Neural cell (in vitro differentiated cells): ENCODE results near the gene AP1M1. TPM values are rescaled to one million over a fixed set of nuclear protein-coding genes. Genes with fewer than 3 reads are reported as not detected.

Experiments
- H2AFZ ChIP-seq: fragments of 200-600, 300-800 bp; sonication (generic), shearing (Covaris generic); 2 replicates; pipeline ENCODE4 v1.6.0; 2014; ENCODE audit warnings: low read depth, mild to moderate bottlenecking, antibody characterized with exemption, low read length, moderate library complexity
- H3F3A ChIP-seq: fragments of 200-600 bp; shearing (Covaris generic); 2 replicates; pipeline ENCODE4 v1.6.1; 2016; ENCODE audit warnings: mild to moderate bottlenecking, moderate library complexity, mixed read lengths, antibody characterized with exemption, low read length; ENCODE audit not compliant: insufficient read depth, poor library complexity, severe bottlenecking
- H3K27ac ChIP-seq: fragments of 200-600, 300-800 bp; sonication (generic), shearing (Covaris generic); 2 replicates; pipeline ENCODE4 v1.5.1; 2014; ENCODE audit warnings: mild to moderate bottlenecking, low read length, moderate library complexity
- H3K27me3 ChIP-seq: fragments of 300-800, 200-600 bp; sonication (generic), shearing (Covaris generic); 2 replicates; pipeline ENCODE4 v1.6.0; 2014; ENCODE audit warnings: mild to moderate bottlenecking, low read depth, low read length, moderate library complexity; ENCODE audit not compliant: insufficient read depth
- H3K36me3 ChIP-seq: fragments of 300-800, 200-600 bp; sonication (generic), shearing (Covaris generic); 2 replicates; pipeline ENCODE4 v1.5.1; 2014; ENCODE audit warnings: mild to moderate bottlenecking, antibody characterized with exemption, low read length, moderate library complexity; ENCODE audit not compliant: insufficient read depth
- H3K4me2 ChIP-seq: fragments of 300-800, 200-600 bp; sonication (generic), shearing (Covaris generic); 2 replicates; pipeline ENCODE4 v1.6.0; 2014; ENCODE audit warnings: mild to moderate bottlenecking, low read length
- H3K4me3 ChIP-seq: fragments of 300-800, 200-600 bp; sonication (generic), shearing (Covaris generic); 2 replicates; pipeline ENCODE4 v1.5.1; 2014; ENCODE audit warnings: mild to moderate bottlenecking, low read length, moderate library complexity
- H3K79me2 ChIP-seq: fragments of 200-600 bp; shearing (Covaris generic); replicated peaks from 2 replicates; pipeline ENCODE4 v1.6.0; 2014; ENCODE audit warnings: mild to moderate bottlenecking, low read length, moderate library complexity; ENCODE audit not compliant: insufficient read depth
- H3K9ac ChIP-seq: fragments of 300-800, 200-600 bp; sonication (generic), shearing (Covaris generic); 2 replicates; pipeline ENCODE4 v1.6.1; 2016; ENCODE audit warnings: mild to moderate bottlenecking, low read length, mixed read lengths
- H3K9me2 ChIP-seq: fragments of 200-600 bp; shearing (Covaris generic); 2 replicates; pipeline ENCODE4 v1.6.1; 2016; ENCODE audit warnings: mild to moderate bottlenecking, low read length, mixed read lengths; ENCODE audit not compliant: insufficient read depth
- H3K9me3 ChIP-seq: fragments of 200-600, 300-800 bp; sonication (generic), shearing (Covaris generic); 2 replicates; pipeline ENCODE4 v1.6.1; 2016; ENCODE audit warnings: mild to moderate bottlenecking, mixed run types, low read length, moderate library complexity, mixed read lengths
- H4K20me1 ChIP-seq: fragments of 200-600 bp; shearing (Covaris generic); 2 replicates; pipeline ENCODE4 v1.6.1; 2016; ENCODE audit warnings: mild to moderate bottlenecking, mixed run types; ENCODE audit not compliant: insufficient read depth
- EP300 ChIP-seq: fragments of 450-650 bp; conservative IDR thresholded peaks from 2 replicates; pipeline ENCODE4 v1.6.1; 2014; ENCODE audit warnings: antibody characterized with exemption, mild to moderate bottlenecking, moderate library complexity; ENCODE audit not compliant: poor library complexity, severe bottlenecking
- EZH2 ChIP-seq: fragments of 200-600, 300-800 bp; shearing (Covaris generic), sonication (generic); IDR thresholded peaks from 2 replicates; pipeline ENCODE4 v1.6.1; 2014; ENCODE audit warnings: antibody characterized with exemption, low read length, borderline replicate concordance, mild to moderate bottlenecking; ENCODE audit not compliant: insufficient read depth, poor library complexity, severe bottlenecking
- MXI1 ChIP-seq: fragments of 450-650 bp; conservative IDR thresholded peaks from 2 replicates; pipeline ENCODE4 v1.6.1; 2014; ENCODE audit warnings: antibody characterized with exemption, mild to moderate bottlenecking; ENCODE audit not compliant: poor library complexity, severe bottlenecking
- POLR2AphosphoS5 ChIP-seq: IDR thresholded peaks from 2 replicates; pipeline ENCODE4 v1.6.1; 2012
- RAD21 ChIP-seq: fragments of 450-650 bp; conservative IDR thresholded peaks from 2 replicates; pipeline ENCODE4 v1.6.1; 2014; ENCODE audit warnings: antibody characterized with exemption, mild to moderate bottlenecking, moderate library complexity
- SMC3 ChIP-seq: fragments of 450-650 bp; conservative IDR thresholded peaks from 2 replicates; pipeline ENCODE4 v1.6.1; 2014; ENCODE audit warnings: antibody characterized with exemption, mild to moderate bottlenecking, moderate library complexity; ENCODE audit not compliant: poor library complexity
- TAF1 ChIP-seq: IDR thresholded peaks from 2 replicates; pipeline ENCODE4 v1.6.1; 2012; ENCODE audit warnings: low read depth
- polyA plus RNA-seq: library from polyadenylated mRNA; depleted of rRNA; stranded (reverse); fragments of >200 nt; gene quantifications from 2 replicates; pipeline ENCODE4 v1.2.3, GENCODE V29; 2014
- TF ChIP-seq, protein P1 (sequence below): fragments of 450-650 bp; IDR thresholded peaks from 2 replicates; pipeline ENCODE4 v1.5.1; 2014; ENCODE audit warnings: antibody characterized with exemption, mild to moderate bottlenecking, moderate library complexity; ENCODE audit not compliant: poor library complexity, severe bottlenecking
- TF ChIP-seq, protein P2 (sequence below): IDR thresholded peaks from 2 replicates; pipeline ENCODE4 v1.6.1; 2012; ENCODE audit warnings: borderline replicate concordance

AP1M1 gene
- polyA plus RNA-seq, 1 donor from 2014 or later: 81.4 TPM

DNA sequence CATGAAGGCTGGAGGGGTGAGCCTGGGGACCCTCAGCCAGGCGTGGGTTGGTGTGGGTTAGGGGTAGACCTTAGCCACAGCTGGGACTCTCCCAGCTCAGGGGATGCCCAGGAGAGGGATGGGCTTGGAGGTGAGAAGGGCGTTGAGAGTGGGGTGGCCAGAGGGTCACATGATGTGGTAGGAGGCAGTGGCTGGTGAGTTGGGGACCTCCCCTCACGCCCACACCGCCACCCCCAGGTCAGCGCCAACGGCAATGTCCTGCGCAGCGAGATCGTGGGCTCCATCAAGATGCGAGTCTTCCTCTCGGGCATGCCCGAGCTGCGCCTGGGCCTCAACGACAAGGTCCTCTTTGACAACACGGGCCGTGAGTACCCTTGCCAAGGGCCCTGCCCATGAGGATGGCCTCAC lies 28.5 kb downstream of the AP1M1 start:
- Histone ChIP-seq H3K9me3 (no peaks in the 10 kb centered on the region), H3K36me3 (no peaks in the 10 kb centered on the region), H3K79me2 (no peaks in the 10 kb centered on the region), H3K9me2 (no peaks in the 10 kb centered on the region), H3K27me3 (no peaks in the 10 kb centered on the region), H3K9ac (no peak overlapping the region), H3F3A (no peaks in the 10 kb centered on the region), H3K4me2 (no peak overlapping the region), H2AFZ (no peak overlapping the region), H3K4me3 (no peak overlapping the region), H4K20me1 (no peaks in the 10 kb centered on the region), H3K27ac (no peak overlapping the region)
- TF ChIP-seq EZH2: no peak

DNA sequence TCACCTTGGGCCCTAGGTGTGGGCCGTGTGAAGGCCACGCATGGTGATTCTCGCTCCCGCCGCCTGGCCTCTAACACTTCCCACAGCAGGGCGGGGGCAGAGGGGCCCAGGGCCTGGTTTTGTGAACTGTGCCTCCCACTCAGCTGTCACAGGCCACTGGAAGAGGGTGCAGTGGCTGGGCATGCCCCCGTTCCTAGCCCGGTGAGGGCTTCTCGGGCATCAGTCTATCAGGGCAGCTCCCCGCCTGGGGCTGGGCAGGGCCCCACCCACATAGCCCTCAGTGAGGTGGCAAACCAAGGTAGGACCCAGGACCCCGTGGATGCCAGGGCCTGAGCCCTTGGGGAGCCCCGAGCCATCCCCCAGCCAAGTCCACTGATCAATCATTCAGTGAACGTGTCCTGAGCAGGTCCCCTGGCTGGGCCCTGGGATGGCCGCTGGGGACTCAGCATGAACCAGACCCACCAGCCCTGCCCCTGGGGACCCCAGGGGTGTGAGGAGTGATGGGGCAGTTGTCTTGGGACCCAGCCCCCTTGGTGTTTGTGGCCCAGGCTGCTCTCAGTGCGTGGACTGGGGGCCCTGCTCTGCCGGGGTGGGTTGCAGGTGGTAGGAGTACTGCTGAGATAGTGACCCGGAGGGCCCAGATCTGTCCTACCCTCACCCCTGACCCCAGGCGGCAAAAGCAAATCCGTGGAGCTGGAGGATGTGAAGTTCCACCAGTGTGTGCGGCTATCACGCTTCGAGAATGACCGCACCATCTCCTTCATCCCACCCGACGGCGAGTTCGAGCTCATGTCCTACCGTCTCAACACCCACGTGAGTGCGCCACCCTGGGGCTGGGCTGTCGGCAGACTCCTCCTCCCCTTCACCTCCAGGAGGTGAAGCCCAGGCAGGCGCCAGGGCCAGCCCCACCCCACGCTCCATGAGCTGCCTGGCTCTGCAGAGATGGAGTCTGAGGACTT lies 29.4 kb downstream of the AP1M1 start:
- H3K9ac ChIP-seq: no peak overlapping the region
- no peak overlapping the region for H2AFZ ChIP-seq
- no peaks in the 10 kb centered on the region for H3K9me2 ChIP-seq
- no peaks in the 10 kb centered on the region for H3F3A ChIP-seq
- H3K9me3 ChIP-seq: no peaks in the 10 kb centered on the region
- H4K20me1 ChIP-seq: no peaks in the 10 kb centered on the region
- no peaks in the 10 kb centered on the region for H3K27me3 ChIP-seq
- H3K4me3 ChIP-seq: no peak overlapping the region
- H3K4me2 ChIP-seq: no peak overlapping the region
- H3K36me3 ChIP-seq: no peaks in the 10 kb centered on the region
- TF ChIP-seq EZH2: no peak
- no peak for TF ChIP-seq MXI1
- TF ChIP-seq SMC3: no peak
- no peak for TF ChIP-seq EP300
- TF ChIP-seq TAF1: no peak
- no peak for TF ChIP-seq RAD21
- no peak for TF ChIP-seq POLR2AphosphoS5
- no peaks in the 10 kb centered on the region for H3K79me2 ChIP-seq
- no peak overlapping the region for H3K27ac ChIP-seq

DNA sequence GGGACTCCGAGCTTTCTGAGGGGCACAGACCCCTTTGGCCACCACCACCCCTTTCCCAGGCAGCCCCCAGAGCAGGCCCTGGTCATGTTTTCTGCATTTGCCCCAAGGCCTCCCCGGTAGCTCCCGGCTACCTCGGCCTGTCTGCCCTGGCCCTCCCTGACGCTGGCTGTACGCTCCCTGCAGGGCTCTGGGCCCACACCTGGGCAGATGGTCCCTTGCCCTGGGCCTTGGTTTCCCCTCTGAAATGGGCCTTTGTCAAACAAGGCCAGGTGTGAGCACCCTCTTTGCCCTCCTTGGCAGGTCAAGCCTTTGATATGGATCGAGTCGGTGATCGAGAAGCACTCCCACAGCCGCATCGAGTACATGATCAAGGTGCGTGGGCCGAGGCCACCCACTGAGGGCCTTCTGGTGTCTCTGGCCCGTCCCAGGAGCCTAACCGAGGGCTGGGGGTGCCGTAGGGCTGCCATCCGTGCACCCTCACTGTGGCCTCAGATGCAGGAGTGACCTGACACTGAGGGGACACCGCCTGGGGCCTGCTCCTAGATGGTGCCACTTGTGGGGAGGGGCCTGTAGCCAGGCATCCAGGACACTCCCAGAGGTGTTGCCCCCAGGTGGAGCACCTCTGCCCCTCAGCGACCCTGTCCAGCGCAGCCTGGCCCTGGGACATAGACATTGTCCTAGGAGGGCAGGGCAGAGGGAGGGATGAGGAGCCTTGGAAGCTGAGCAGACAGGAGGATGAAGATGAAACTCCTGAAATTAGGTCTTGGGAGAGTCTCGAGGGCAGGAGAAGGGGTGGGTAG lies 30.3 kb downstream of the AP1M1 start:
- Histone ChIP-seq H3K27ac (no peak overlapping the region), H3K9me3 (no peaks in the 10 kb centered on the region), H2AFZ (no peak overlapping the region), H3K4me2 (no peak overlapping the region), H3K9me2 (no peaks in the 10 kb centered on the region), H3K9ac (no peak overlapping the region), H3K27me3 (no peaks in the 10 kb centered on the region), H4K20me1 (no peaks in the 10 kb centered on the region), H3K79me2 (no peaks in the 10 kb centered on the region), H3F3A (no peaks in the 10 kb centered on the region), H3K4me3 (no peak overlapping the region), H3K36me3 (no peaks in the 10 kb centered on the region)
- TF ChIP-seq RAD21 (no peak), TAF1 (no peak), MXI1 (no peak), EP300 (no peak), EZH2 (no peak), SMC3 (no peak), POLR2AphosphoS5 (no peak)
- TF ChIP-seq, protein P1, sequence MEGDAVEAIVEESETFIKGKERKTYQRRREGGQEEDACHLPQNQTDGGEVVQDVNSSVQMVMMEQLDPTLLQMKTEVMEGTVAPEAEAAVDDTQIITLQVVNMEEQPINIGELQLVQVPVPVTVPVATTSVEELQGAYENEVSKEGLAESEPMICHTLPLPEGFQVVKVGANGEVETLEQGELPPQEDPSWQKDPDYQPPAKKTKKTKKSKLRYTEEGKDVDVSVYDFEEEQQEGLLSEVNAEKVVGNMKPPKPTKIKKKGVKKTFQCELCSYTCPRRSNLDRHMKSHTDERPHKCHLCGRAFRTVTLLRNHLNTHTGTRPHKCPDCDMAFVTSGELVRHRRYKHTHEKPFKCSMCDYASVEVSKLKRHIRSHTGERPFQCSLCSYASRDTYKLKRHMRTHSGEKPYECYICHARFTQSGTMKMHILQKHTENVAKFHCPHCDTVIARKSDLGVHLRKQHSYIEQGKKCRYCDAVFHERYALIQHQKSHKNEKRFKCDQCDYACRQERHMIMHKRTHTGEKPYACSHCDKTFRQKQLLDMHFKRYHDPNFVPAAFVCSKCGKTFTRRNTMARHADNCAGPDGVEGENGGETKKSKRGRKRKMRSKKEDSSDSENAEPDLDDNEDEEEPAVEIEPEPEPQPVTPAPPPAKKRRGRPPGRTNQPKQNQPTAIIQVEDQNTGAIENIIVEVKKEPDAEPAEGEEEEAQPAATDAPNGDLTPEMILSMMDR: no peak
- TF ChIP-seq, protein P2, sequence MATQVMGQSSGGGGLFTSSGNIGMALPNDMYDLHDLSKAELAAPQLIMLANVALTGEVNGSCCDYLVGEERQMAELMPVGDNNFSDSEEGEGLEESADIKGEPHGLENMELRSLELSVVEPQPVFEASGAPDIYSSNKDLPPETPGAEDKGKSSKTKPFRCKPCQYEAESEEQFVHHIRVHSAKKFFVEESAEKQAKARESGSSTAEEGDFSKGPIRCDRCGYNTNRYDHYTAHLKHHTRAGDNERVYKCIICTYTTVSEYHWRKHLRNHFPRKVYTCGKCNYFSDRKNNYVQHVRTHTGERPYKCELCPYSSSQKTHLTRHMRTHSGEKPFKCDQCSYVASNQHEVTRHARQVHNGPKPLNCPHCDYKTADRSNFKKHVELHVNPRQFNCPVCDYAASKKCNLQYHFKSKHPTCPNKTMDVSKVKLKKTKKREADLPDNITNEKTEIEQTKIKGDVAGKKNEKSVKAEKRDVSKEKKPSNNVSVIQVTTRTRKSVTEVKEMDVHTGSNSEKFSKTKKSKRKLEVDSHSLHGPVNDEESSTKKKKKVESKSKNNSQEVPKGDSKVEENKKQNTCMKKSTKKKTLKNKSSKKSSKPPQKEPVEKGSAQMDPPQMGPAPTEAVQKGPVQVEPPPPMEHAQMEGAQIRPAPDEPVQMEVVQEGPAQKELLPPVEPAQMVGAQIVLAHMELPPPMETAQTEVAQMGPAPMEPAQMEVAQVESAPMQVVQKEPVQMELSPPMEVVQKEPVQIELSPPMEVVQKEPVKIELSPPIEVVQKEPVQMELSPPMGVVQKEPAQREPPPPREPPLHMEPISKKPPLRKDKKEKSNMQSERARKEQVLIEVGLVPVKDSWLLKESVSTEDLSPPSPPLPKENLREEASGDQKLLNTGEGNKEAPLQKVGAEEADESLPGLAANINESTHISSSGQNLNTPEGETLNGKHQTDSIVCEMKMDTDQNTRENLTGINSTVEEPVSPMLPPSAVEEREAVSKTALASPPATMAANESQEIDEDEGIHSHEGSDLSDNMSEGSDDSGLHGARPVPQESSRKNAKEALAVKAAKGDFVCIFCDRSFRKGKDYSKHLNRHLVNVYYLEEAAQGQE: no peak
